HG03520 (cell line): ENCODE results near the gene APOM.

ENCODE experiments used
- ATAC-seq: cut with Tn5 transposase; IDR thresholded peaks from one replicate; pipeline ENCODE4 v1.9.1; 2021; ENCODE audit warnings: mild to moderate bottlenecking, moderate library complexity; ENCODE audit not compliant: unreplicated experiment

APOM gene

GRCh38 chr6:31676322-31676903 is 20.7 kb downstream of the APOM start:
- ATAC-seq: no peak

GRCh38 chr6:31676904-31677303 is 21.2 kb downstream of the APOM start:
- ATAC-seq: no peak

- ATAC-seq: no peak
Observed at GRCh38 chr6:31677955-31678354, 22.3 kb downstream of the APOM start.

GRCh38 chr6:31680226-31681134 is 24.8 kb downstream of the APOM start, which contains the start of gene LY6G5C:
LY6G5C (minus strand) TSS chr6:31681067; CDS start chr6:31680373, 694 bp downstream.
- no peak for ATAC-seq

- no peak for ATAC-seq
Observed at GRCh38 chr6:31681135-31681671, 25.5 kb downstream of the APOM start.

GRCh38 chr6:31683591-31683990 is 27.9 kb downstream of the APOM start:
- no peak for ATAC-seq

- ATAC-seq: no peak
Observed at GRCh38 chr6:31686483-31686882, 30.8 kb downstream of the APOM start.

- no peak for ATAC-seq
Observed at GRCh38 chr6:31687321-31687720, 31.6 kb downstream of the APOM start.

- ATAC-seq: no peak
Observed at GRCh38 chr6:31687860-31688693, 32.4 kb downstream of the APOM start.

GRCh38 chr6:31689249-31690110 is 33.8 kb downstream of the APOM start:
- ATAC-seq: no peak

GRCh38 chr6:31690231-31691077 is 34.8 kb downstream of the APOM start:
- ATAC-seq: no peak

GRCh38 chr6:31691078-31691463 is 35.4 kb downstream of the APOM start:
- ATAC-seq: no peak

- no peak for ATAC-seq
Observed at GRCh38 chr6:31691564-31692108, 35.9 kb downstream of the APOM start.

- no peak for ATAC-seq
Observed at GRCh38 chr6:31692353-31692752, 36.7 kb downstream of the APOM start.

- no peak for ATAC-seq
Observed at GRCh38 chr6:31692886-31693285, 37.2 kb downstream of the APOM start.

- ATAC-seq: no peak
Observed at GRCh38 chr6:31693535-31693934, 37.8 kb downstream of the APOM start.

- no peak for ATAC-seq
Observed at GRCh38 chr6:31697555-31697954, 41.9 kb downstream of the APOM start.

- ATAC-seq: no peak
Observed at GRCh38 chr6:31700740-31701401, 45.2 kb downstream of the APOM start.
